HK-2 (cell line): ENCODE data around the gene SVEP1.
"Not testable (repeated sequence)": the region's sequence is repeated elsewhere in the genome, so short reads cannot be mapped to it uniquely, and the experiment has no call there.

Experiments
- DNase-seq: peaks from one replicate; pipeline ENCODE4 v3.0.0-alpha.2; 2018; ENCODE audit not compliant: unreplicated experiment

SVEP1 gene

GRCh38 chr9:110446171-110446570 lies 133.4 kb downstream of the SVEP1 start:
- DNase-seq: no peak

DNA sequence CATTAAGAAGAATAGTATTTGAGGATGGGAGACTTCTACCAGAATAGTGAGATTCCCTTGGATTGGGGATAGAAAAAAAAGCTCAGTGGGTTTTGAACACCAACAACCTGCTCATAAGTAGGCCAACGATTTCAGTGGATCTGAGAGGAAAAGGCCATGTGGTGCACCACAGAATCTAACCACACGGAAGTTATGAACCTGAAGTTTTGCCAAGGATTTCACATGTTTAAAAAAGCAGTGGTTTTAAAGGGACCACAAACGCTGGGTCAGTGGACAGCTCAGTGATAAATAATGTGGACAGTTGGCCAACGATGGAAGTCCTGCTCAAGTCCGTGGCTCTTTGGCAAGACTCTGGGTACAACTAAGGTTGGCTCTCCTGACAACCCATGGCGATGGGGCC lies 134.6 kb downstream of the SVEP1 start:
- DNase-seq: no peak

DNA sequence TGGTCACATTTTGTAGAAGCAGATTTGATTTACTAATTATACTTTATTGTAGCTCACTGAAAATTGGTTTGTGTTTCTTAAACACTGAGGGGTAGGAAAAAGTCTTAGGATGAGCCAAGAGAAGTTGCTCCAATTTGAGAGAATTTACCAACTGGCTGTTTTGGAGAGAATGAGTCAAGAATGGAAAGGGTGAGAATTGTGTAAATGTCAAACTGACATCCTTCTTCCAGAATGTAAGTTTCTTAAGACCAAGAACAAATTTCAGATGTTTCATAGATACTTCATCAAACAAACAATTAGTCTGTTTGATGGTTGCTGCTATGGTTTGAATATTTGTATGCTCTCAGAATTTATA lies 135.7 kb downstream of the SVEP1 start:
- DNase-seq: no peak

- no peak for DNase-seq
Observed at GRCh38 chr9:110443146-110443865, 136.2 kb downstream of the SVEP1 start.

GRCh38 chr9:110440796-110441195 lies 138.7 kb downstream of the SVEP1 start:
- DNase-seq: no peak

- no peak for DNase-seq
Observed at GRCh38 chr9:110440172-110440571, 139.4 kb downstream of the SVEP1 start.

DNA sequence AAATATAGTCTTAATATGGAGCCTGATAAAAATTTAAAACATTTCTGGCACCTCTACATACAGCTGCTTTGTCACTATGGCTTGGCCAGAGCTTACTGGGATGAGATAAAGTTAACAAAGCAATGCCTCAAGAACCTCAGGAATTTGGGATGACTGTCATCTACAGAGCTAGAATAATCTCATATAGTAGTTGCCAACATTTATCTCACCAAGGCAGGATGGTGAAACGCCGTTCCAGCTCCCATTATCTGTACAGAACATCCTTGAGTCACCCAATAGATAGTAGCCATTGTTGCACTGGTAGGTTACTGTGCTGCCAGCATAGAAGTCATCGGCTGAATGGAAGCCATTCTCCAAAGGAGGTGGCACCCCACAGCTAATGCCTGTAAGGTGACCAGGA lies 147.3 kb downstream of the SVEP1 start:
- DNase-seq: no peak

DNA sequence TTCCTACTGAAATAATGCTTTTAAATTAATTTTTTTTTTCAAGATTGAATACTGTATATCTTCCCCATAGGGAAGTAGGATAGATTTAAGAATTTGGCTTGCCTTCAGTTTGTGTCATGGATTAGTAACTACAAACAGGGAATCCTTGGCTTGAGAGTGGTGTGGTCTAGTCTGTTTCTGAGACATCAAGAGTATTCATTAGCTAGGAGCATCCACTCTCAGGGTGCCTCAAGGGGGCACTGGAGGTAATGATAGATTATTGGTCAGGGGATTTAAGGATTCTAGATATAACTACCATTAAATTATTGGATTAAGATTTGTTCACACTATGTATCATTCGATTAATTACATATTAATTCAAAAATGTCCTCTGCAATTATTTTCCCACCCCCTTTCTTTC lies 150.1 kb downstream of the SVEP1 start:
- DNase-seq: no peak

- peak; percentile 9 for DNase-seq
Observed at GRCh38 chr9:110427497-110428104, 151.9 kb downstream of the SVEP1 start.

- no peak for DNase-seq
Observed at GRCh38 chr9:110426052-110426709, 153.4 kb downstream of the SVEP1 start.

DNA sequence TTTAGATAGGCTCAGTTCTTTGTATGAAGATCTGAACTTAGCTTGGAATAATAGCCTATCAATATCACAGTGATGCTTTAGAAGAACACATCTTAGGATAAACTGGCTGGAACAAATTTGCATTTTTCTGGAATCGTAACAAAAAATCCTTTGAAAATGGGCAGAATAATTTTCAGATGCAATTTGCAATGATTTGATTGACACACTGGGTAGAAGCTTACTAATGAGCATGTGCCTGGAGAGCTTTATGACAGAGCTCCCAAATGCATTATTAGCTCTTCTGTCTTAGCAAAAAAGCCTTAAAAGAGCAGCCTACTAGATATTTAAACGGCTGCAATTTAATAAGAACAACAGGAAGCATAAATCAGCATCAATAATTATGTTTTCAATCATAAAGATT lies 165.1 kb downstream of the SVEP1 start:
- DNase-seq: no peak

GRCh38 chr9:110410961-110411360 lies 168.6 kb downstream of the SVEP1 start:
- no peak for DNase-seq

DNA sequence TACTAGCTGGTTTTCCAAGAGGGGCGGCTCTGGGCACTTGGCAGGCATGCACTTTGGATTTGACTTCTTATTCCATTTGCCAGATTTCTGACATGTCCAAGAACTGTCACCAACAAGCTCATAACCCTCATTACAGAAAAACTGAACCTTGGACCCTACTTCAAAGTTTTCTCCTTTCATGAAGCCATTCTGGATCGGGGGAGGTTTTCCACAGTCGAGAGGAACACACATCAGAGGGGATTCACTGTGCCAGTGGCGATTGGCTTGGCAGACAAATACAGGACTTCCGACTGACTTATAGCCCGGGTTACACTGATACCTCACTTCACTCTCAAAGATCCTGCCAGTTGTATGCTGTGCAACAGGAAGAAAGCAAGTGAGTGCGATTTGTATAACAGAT lies 170.9 kb downstream of the SVEP1 start:
- no peak for DNase-seq

DNA sequence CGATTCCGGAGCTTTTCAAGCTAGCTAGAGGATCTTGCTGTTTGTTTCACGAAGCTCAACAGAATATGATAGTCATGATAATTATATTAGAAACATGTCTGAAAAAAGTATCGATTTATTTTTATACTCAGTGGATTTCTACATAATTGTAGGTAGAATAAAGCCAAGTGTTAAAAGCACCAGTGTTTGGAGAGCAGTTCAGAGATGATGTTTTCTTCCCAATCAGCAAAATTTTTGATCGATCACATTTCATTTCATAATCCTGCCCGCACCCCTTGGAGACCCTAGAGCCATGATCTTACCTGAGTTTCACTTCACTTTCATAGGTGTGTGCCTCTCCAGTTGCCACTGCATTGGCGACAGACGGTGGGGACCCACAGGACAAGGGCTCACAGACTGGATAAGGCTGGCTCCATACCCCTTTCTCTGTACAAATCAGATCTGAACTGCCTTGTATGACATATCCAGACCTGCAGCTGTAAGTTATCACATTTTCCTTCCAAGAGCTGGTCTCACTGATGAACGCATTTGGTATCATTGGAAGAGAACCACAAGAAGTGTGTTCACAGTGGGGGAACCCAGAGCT lies 173.6 kb downstream of the SVEP1 start:
- no peak for DNase-seq

DNA sequence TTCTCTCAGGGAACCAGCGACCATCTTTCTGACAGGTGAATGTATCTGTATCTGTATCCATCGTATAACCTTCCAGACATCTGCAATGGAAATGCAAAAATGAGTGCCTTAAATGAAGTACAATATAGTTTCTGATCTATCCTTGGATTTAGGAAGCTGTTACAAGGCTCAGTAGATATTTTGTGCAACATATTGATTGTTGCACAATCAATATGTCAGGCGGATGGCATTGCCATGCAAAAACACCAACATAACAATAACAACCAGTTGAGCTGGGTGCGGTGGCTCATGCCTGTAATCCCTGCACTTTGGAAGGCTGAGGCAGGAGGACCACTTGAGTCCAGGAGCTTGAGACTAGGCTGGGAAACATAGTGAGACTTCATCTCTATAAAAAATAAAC lies 175.1 kb downstream of the SVEP1 start:
- no peak for DNase-seq

- DNase-seq: no peak
Observed at GRCh38 chr9:110399983-110400382, 179.6 kb downstream of the SVEP1 start.

DNA sequence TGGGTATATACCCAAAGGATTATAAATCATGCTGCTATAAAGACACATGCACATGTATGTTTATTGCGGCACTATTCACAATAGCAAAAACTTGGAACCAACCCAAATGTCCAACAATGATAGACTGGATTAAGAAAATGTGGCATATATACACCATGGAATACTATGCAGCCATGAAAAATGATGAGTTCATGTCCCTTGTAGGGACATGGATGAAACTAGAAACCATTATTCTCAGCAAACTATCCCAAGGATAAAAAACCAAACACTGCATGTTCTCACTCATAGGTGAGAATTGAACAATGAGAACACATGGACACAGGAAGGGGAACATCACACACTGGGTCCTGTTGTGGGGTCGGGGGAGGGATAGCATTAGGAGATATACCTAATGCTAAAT lies 180.5 kb downstream of the SVEP1 start:
- DNase-seq: not testable (repeated sequence)

DNA sequence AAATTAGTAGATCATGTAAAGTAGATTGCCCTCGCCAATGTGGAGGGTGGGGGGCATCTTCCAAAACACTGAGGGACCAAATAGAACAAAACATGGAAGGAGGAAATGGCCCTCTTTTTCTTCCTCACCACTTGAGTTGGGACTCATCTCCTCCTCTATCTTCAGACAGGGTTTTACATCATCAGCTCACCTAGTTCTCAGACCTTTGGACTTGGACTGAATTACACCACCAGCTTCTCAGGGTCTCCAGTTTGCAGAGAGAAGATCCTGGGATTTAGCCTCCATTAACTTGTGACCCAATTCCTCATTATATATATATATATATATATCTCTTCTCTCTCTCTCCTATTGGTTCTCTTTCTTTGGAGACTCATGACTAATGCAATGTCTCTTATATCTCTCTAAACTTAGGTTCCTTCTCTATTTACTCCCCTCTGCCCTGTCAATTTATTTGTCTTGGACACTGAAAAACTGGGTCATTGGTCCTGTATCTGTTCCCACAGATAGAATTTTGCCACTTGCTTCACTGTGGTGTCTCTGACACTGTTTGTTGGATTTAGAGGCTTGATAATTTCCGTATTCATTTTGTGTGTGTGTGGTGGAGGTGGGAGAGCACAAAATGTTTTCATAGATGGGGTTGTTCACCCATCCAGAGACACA lies 187.6 kb downstream of the SVEP1 start:
- no peak for DNase-seq

GRCh38 chr9:110389148-110389750 lies 190.3 kb downstream of the SVEP1 start:
- DNase-seq: no peak

GRCh38 chr9:110383491-110383890 lies 196.1 kb downstream of the SVEP1 start:
- DNase-seq: no peak

GRCh38 chr9:110382731-110383130 lies 196.8 kb downstream of the SVEP1 start:
- DNase-seq: no peak

- DNase-seq: no peak
Observed at GRCh38 chr9:110371411-110372007, 208.0 kb downstream of the SVEP1 start.
